H1 (cell line): ENCODE results near the gene PLEKHN1. TPM values are rescaled to one million over a fixed set of nuclear protein-coding genes. Genes with fewer than 3 reads are reported as not detected.

Source experiments
- CTCF ChIA-PET: fragments of 300-600 bp; sonication (Branson Sonifier 250); formaldehyde crosslinking; loops from one replicate; lab custom pipeline; 2021; ENCODE audit not compliant: partially characterized antibody; lab: Charles Lee
- POLR2A ChIA-PET: fragments of 300-600 bp; sonication (Branson Sonifier 250); formaldehyde crosslinking; loops from one replicate; lab custom pipeline; 2021; ENCODE audit warnings: inconsistent platforms; ENCODE audit not compliant: partially characterized antibody; lab: Charles Lee
- DNase-seq, 2 experiments: peaks; one replicate each; pipeline versions ENCODE4 v3.0.0 to v3.0.0-alpha.2; 2010 to 2022; ENCODE audit warnings: low spot score in 2 of 2, low read depth in 1 of 2, mixed read lengths in 1 of 2
- FAIRE-seq: peaks from 2 replicates; lab custom pipeline; 2011; peaks lifted over from hg19 to GRCh38; lab: Jason Lieb, UNC
- H2AFZ ChIP-seq: 2 replicates; pipeline ENCODE4 v1.8.1; 2012; ENCODE audit warnings: low read length, inconsistent platforms
- H2AK5ac ChIP-seq: 2 replicates; pipeline ENCODE4 v1.6.1; 2013; ENCODE audit warnings: low read depth, low read length
- H2BK120ac ChIP-seq: replicated peaks from 2 replicates; pipeline ENCODE3; 2013; ENCODE audit warnings: low read depth, low read length, inconsistent platforms
- H2BK12ac ChIP-seq: 2 replicates; pipeline ENCODE4 v1.6.1; 2013; ENCODE audit warnings: low read depth, low read length
- H2BK15ac ChIP-seq: 2 replicates; pipeline ENCODE4 v1.6.1; 2013; ENCODE audit warnings: low read length
- H2BK20ac ChIP-seq: 2 replicates; pipeline ENCODE4 v1.6.1; 2013; ENCODE audit warnings: low read length
- H2BK5ac ChIP-seq: 2 replicates; pipeline ENCODE4 v1.6.1; 2013; ENCODE audit warnings: low read depth, low read length
- H3K14ac ChIP-seq: 2 replicates; pipeline ENCODE4 v1.6.1; 2013; ENCODE audit warnings: inconsistent platforms; ENCODE audit not compliant: insufficient read length
- H3K18ac ChIP-seq: 2 replicates; pipeline ENCODE4 v1.6.1; 2013; ENCODE audit warnings: low read length; ENCODE audit errors: extremely low read depth
- H3K23ac ChIP-seq: 2 replicates; pipeline ENCODE4 v1.6.1; 2013; ENCODE audit warnings: inconsistent platforms; ENCODE audit not compliant: insufficient read length
- H3K23me2 ChIP-seq: 2 replicates; pipeline ENCODE4 v1.6.1; 2013; ENCODE audit warnings: low read depth, low read length
- H3K27ac ChIP-seq: 2 replicates; pipeline ENCODE4 v1.6.1; 2011; ENCODE audit warnings: low read depth, low read length, inconsistent platforms
- H3K27me3 ChIP-seq, 4 experiments: replicated peaks in 1 of 4; 1 replicate in 1 of 4; 2 replicates in 3 of 4; pipeline versions ENCODE4 v1.6.1 to v1.8.1; 2011 to 2013; ENCODE audit warnings: low read length in 3 of 4, mild to moderate bottlenecking in 3 of 4, inconsistent platforms in 2 of 4, mixed read lengths in 2 of 4, moderate library complexity in 1 of 4; ENCODE audit not compliant: control insufficient read depth in 3 of 4, insufficient read depth in 3 of 4; ENCODE audit errors: extremely low read depth in 1 of 4
- H3K36me3 ChIP-seq, 4 experiments: 2 replicates each; pipeline versions ENCODE4 v1.6.1 to v1.8.1; 2011 to 2013; ENCODE audit warnings: mild to moderate bottlenecking in 4 of 4, low read length in 3 of 4, moderate library complexity in 2 of 4, control low read depth in 1 of 4, inconsistent platforms in 1 of 4; ENCODE audit not compliant: insufficient read depth in 4 of 4, control insufficient read depth in 2 of 4
- H3K4ac ChIP-seq: replicated peaks from 2 replicates; pipeline ENCODE3; 2013; ENCODE audit warnings: low read length, low read depth, mixed read lengths, inconsistent platforms; ENCODE audit not compliant: insufficient read length
- H3K4me1 ChIP-seq, 4 experiments: replicated peaks in 1 of 4; 1 replicate in 1 of 4; 2 replicates in 3 of 4; pipeline versions ENCODE4 v1.6.1 to v1.8.1; 2011 to 2013; ENCODE audit warnings: low read length in 3 of 4, inconsistent platforms in 2 of 4, mixed read lengths in 1 of 4; ENCODE audit not compliant: insufficient read depth in 4 of 4, control insufficient read depth in 3 of 4
- H3K4me2 ChIP-seq, 2 experiments: 2 replicates each; pipeline versions ENCODE4 v1.6.1 to v1.8.1; 2011 to 2013; ENCODE audit warnings: low read depth in 2 of 2, low read length in 2 of 2, control low read depth in 1 of 2, inconsistent platforms in 1 of 2, mild to moderate bottlenecking in 1 of 2; ENCODE audit not compliant: insufficient read depth in 1 of 2
- H3K4me3 ChIP-seq, 4 experiments: fragments of 200-600, 300-600 bp in 1 of 4; sonication (generic), shearing (Covaris generic), sonication (Bioruptor Twin) in 1 of 4; 2 replicates each; pipeline versions ENCODE4 v1.5.1 to v1.8.1; 2011 to 2016; ENCODE audit warnings: low read length in 4 of 4, low read depth in 3 of 4, control low read depth in 2 of 4, inconsistent platforms in 2 of 4, mild to moderate bottlenecking in 2 of 4, mixed read lengths in 1 of 4, moderate library complexity in 1 of 4; ENCODE audit not compliant: insufficient read depth in 2 of 4; ENCODE audit errors: extremely low read depth in 1 of 4
- H3K56ac ChIP-seq: replicated peaks from 2 replicates; pipeline ENCODE3; 2013; ENCODE audit warnings: low read depth, mild to moderate bottlenecking, mixed read lengths, low read length, inconsistent platforms; ENCODE audit not compliant: insufficient read length
- H3K79me1 ChIP-seq: 2 replicates; pipeline ENCODE4 v1.6.1; 2013; ENCODE audit warnings: low read depth, low read length, control low read depth
- H3K79me2 ChIP-seq, 2 experiments: 2 replicates each; pipeline versions ENCODE4 v1.6.1 to v1.8.1; 2012 to 2013; ENCODE audit warnings: low read length in 2 of 2, mild to moderate bottlenecking in 2 of 2, inconsistent platforms in 1 of 2; ENCODE audit not compliant: insufficient read depth in 2 of 2, control insufficient read depth in 1 of 2
- H3K9ac ChIP-seq, 4 experiments: replicated peaks in 1 of 4; 1 replicate in 1 of 4; 2 replicates in 3 of 4; pipeline versions ENCODE4 v1.6.1 to v1.8.1; 2011 to 2013; ENCODE audit warnings: low read depth in 3 of 4, low read length in 3 of 4, control low read depth in 2 of 4, mild to moderate bottlenecking in 2 of 4, moderate library complexity in 2 of 4, inconsistent platforms in 1 of 4; ENCODE audit errors: extremely low read depth in 1 of 4
- H3K9me3 ChIP-seq, 2 experiments: 2 replicates each; pipeline versions ENCODE4 v1.6.1 to v1.8.1; 2012 to 2013; ENCODE audit warnings: mild to moderate bottlenecking in 2 of 2, moderate library complexity in 2 of 2, control low read depth in 1 of 2, inconsistent platforms in 1 of 2, low read depth in 1 of 2, low read length in 1 of 2, mixed read lengths in 1 of 2; ENCODE audit not compliant: insufficient read depth in 2 of 2
- H4K20me1 ChIP-seq, 2 experiments: replicated peaks in 1 of 2; 2 replicates each; pipeline versions ENCODE3 to v1.8.1; 2011 to 2013; ENCODE audit warnings: inconsistent platforms in 2 of 2, low read length in 2 of 2, mild to moderate bottlenecking in 1 of 2; ENCODE audit not compliant: insufficient read depth in 2 of 2, control insufficient read depth in 1 of 2
- H4K5ac ChIP-seq: 2 replicates; pipeline ENCODE4 v1.6.1; 2013; ENCODE audit warnings: low read length, low read depth, mixed read lengths, inconsistent platforms; ENCODE audit not compliant: insufficient read length
- H4K8ac ChIP-seq: 2 replicates; pipeline ENCODE4 v1.8.0; 2013; ENCODE audit warnings: mild to moderate bottlenecking, moderate library complexity, low read length, inconsistent platforms; ENCODE audit not compliant: insufficient read depth; ENCODE audit errors: extremely low read depth
- H4K91ac ChIP-seq: replicated peaks from 2 replicates; pipeline ENCODE3; 2013; ENCODE audit warnings: low read length, mixed read lengths, inconsistent platforms; ENCODE audit not compliant: insufficient read length
- BACH1 ChIP-seq: IDR thresholded peaks from 2 replicates; pipeline ENCODE4 v1.6.1; 2012; ENCODE audit warnings: low read length, improper control_type of control experiment
- BRCA1 ChIP-seq: IDR thresholded peaks from 2 replicates; pipeline ENCODE4 v1.6.1; 2012; ENCODE audit warnings: low read depth, low read length, improper control_type of control experiment
- E2F6 ChIP-seq: IDR thresholded peaks from 2 replicates; pipeline ENCODE4 v1.6.1; 2012; ENCODE audit warnings: inconsistent platforms
- EGR1 ChIP-seq: IDR thresholded peaks from 2 replicates; pipeline ENCODE4 v1.6.1; 2011; ENCODE audit warnings: low read depth, low read length, borderline replicate concordance
- EP300 ChIP-seq, 2 experiments: IDR thresholded peaks; 1 replicate in 1 of 2; 2 replicates in 1 of 2; pipeline ENCODE4 v1.6.1; 2011 to 2012; ENCODE audit warnings: low read depth in 2 of 2, low read length in 2 of 2, mild to moderate bottlenecking in 2 of 2, borderline replicate concordance in 1 of 2, inconsistent platforms in 1 of 2, moderate library complexity in 1 of 2
- EZH2 ChIP-seq: fragments of 200-600 bp; sonication (generic); IDR thresholded peaks from 2 replicates; pipeline ENCODE4 v1.7.1; 2012; ENCODE audit warnings: low read depth, mild to moderate bottlenecking, moderate library complexity, low read length, inconsistent platforms; ENCODE audit not compliant: severe bottlenecking
- SIN3A ChIP-seq, 2 experiments: IDR thresholded peaks in 1 of 2; conservative IDR thresholded peaks in 1 of 2; 2 replicates each; pipeline ENCODE4 v1.6.1; 2011 to 2012; ENCODE audit warnings: low read length in 2 of 2, improper control_type of control experiment in 1 of 2, low read depth in 1 of 2, mild to moderate bottlenecking in 1 of 2
- SIX5 ChIP-seq: IDR thresholded peaks from 2 replicates; pipeline ENCODE4 v1.6.1; 2011; ENCODE audit warnings: mild to moderate bottlenecking, low read depth, low read length
- SP2 ChIP-seq: IDR thresholded peaks from 2 replicates; pipeline ENCODE4 v1.6.1; 2012; ENCODE audit warnings: mild to moderate bottlenecking, low read length, inconsistent platforms
- SRF ChIP-seq: IDR thresholded peaks from 2 replicates; pipeline ENCODE4 v1.6.1; 2011; ENCODE audit warnings: mild to moderate bottlenecking, low read depth, low read length, moderate library complexity
- WGBS, 2 experiments: shearing (Covaris generic) in 1 of 2; methylation state at CpG; one replicate each; pipeline versions ENCODE4 v1.1.6 to v1.1.7; 2013 to 2015; ENCODE audit warnings: low lambda C conversion rate in 2 of 2, mixed read lengths in 2 of 2, inconsistent platforms in 1 of 2, low coverage in 1 of 2, missing lambda C conversion rate in 1 of 2; ENCODE audit not compliant: insufficient replicate concordance in 2 of 2, insufficient coverage in 1 of 2, insufficient read length in 1 of 2; ENCODE audit errors: extremely low coverage in 1 of 2, missing lambda C conversion rate in 1 of 2; 5-methylcytosine and 5-hydroxymethylcytosine counted together
- polyA plus RNA-seq, 7 experiments: library from polyadenylated mRNA; depleted of rRNA in 3 of 7; stranded (reverse) in 5 of 7; unstranded in 2 of 7; fragments of >200 nt in 5 of 7; fragments of 200-250 nt in 2 of 7; gene quantifications; 1 replicate in 5 of 7; 2 replicates in 1 of 7; 4 replicates in 1 of 7; pipeline versions ENCODE4 v1.2.1 to v1.2.3, GENCODE V29; 2011 to 2013; ENCODE audit warnings: missing spikeins in 2 of 7, mixed read lengths in 2 of 7
- total RNA-seq: library from RNA; stranded (reverse); fragmentation: NEBNext Ultra II Directional; extraction: Animal tissue kit (Norgen Biotek cat#: 25700); gene quantifications from 2 replicates; pipeline ENCODE4 v1.2.1, GENCODE V29; 2021

The PLEKHN1 gene
- total and polyA plus RNA-seq, 2 of the 8 experiments (the other 6 are each of a cell fraction or from before 2014, with no cell fraction given), result 0.39 to 1.5 TPM

- H3K4me1 ChIP-seq, result no peaks in the 10 kb centered on the region; a peak in 1 of 7 replicates
- H3K14ac ChIP-seq, result no peak overlapping the region
- 83% methylated on average over 13 of the region's 13 CpGs; no CpG with 5 or more reads in 1 of the 2 experiments for WGBS, 2 experiments
- peaks cover 1 to 37% (median 21%) of the 10 kb centered on the region in 4 experiments for H3K27me3 ChIP-seq
- H2AK5ac ChIP-seq, result no peak overlapping the region
- no peak overlapping the region for H3K23ac ChIP-seq
- H3K9me3 ChIP-seq, result no peaks in the 10 kb centered on the region
- H2AFZ ChIP-seq, result no peak overlapping the region
- ChIA-PET CTCF (interaction anchor here (0.8 to 6.9 kb wide), 16 partner anchors 7 to 246 kb away, joined by 3 to 86 read pairs (median 24); partner anchors contain the start of genes HES4, ISG15 and SDF4), POLR2A (interaction anchor here (1.6 kb wide), 1 partner anchor 48 kb away, joined by 4 read pairs; no protein-coding TSS in a partner anchor)
- no peak overlapping the region for H2BK12ac ChIP-seq
- no peak for TF ChIP-seq EGR1
- TF ChIP-seq E2F6, result no peak
- TF ChIP-seq SIX5, result no peak
- no peak for TF ChIP-seq EZH2
- TF ChIP-seq EP300 (IDR thresholded peaks at IDR 0.05; ENCODE audit: borderline replicate concordance in 1 of 2, low read depth in 2 of 2, low read length in 2 of 2), result no peak
- TF ChIP-seq BRCA1, result no peak
- no peak for TF ChIP-seq SRF
- no peak for TF ChIP-seq BACH1
- TF ChIP-seq SP2, result no peak
- no peak for TF ChIP-seq SIN3A (conservative IDR thresholded peaks at IDR 0.05 in 1 of 2, IDR thresholded peaks at IDR 0.05 in 1 of 2; ENCODE audit: low read depth in 1 of 2, low read length in 2 of 2)
- H3K23me2 ChIP-seq, result peaks cover 4% of the 10 kb centered on the region; the same call in 1 of the 2 replicates
- no peak overlapping the region for H2BK5ac ChIP-seq
- H3K56ac ChIP-seq, result no peak overlapping the region
- H3K4me2 ChIP-seq, result no peak overlapping the region
- FAIRE-seq (no peak), DNase-seq (no peak)
- H3K9ac ChIP-seq, result no peak overlapping the region
- no peaks in the 10 kb centered on the region for H3K79me1 ChIP-seq
- no peak overlapping the region for H3K4me3 ChIP-seq
- H2BK20ac ChIP-seq, result no peak overlapping the region
- H3K27ac ChIP-seq, result no peak overlapping the region
- H2BK15ac ChIP-seq, result no peak overlapping the region
- no peak overlapping the region for H3K4ac ChIP-seq
- H2BK120ac ChIP-seq, result no peak overlapping the region
- H3K36me3 ChIP-seq, result no peaks in the 10 kb centered on the region
- H4K20me1 ChIP-seq, result peaks cover 0 to 5% of the 10 kb centered on the region in 2 experiments
- no peak overlapping the region for H3K18ac ChIP-seq
- H3K79me2 ChIP-seq, result no peaks in the 10 kb centered on the region
- H4K91ac ChIP-seq, result no peak overlapping the region
- H4K8ac ChIP-seq, result no peak overlapping the region
- H4K5ac ChIP-seq, result no peak overlapping the region
Observed at GRCh38 chr1:985126-985525, 18.8 kb downstream of the PLEKHN1 start.
